NCI-H2227 treated with DMSO at 0.1 percent for 48 hours (cell line): ENCODE data around the gene TNFRSF14.
A peak's percentile ranks its signal among the peaks of the same experiment; 100 is the strongest.
"Not testable (repeated sequence)": the region's sequence is repeated elsewhere in the genome, so short reads cannot be mapped to it uniquely, and the experiment has no call there.

Experiments
- DNase-seq: peaks from one replicate; lab custom pipeline; 2025; lab: John Stamatoyannopoulos, UW

TNFRSF14 gene

GRCh38 chr1:2539312-2539907, 16.8 kb upstream of the TNFRSF14 start:
- no peak for DNase-seq

GRCh38 chr1:2540816-2541492, 15.2 kb upstream of the TNFRSF14 start:
- no peak for DNase-seq

- no peak for DNase-seq
Measured at GRCh38 chr1:2541619-2542245, 14.4 kb upstream of the TNFRSF14 start.

GRCh38 chr1:2542246-2542915, 13.8 kb upstream of the TNFRSF14 start:
- DNase-seq: no peak

- no peak for DNase-seq
Measured at GRCh38 chr1:2543543-2544092, 12.6 kb upstream of the TNFRSF14 start.

- DNase-seq: no peak
Measured at GRCh38 chr1:2544093-2544874, 11.9 kb upstream of the TNFRSF14 start.

GRCh38 chr1:2544875-2545640, 11.1 kb upstream of the TNFRSF14 start:
- no peak for DNase-seq

- peak; percentile 75 for DNase-seq
Measured at GRCh38 chr1:2545754-2546514, 10.2 kb upstream of the TNFRSF14 start.

GRCh38 chr1:2546515-2547209, 9.5 kb upstream of the TNFRSF14 start:
- DNase-seq: peak; percentile 80

GRCh38 chr1:2547210-2548067, 8.7 kb upstream of the TNFRSF14 start:
- DNase-seq: no peak

GRCh38 chr1:2548068-2548589, 8.0 kb upstream of the TNFRSF14 start:
- peak; percentile 48 for DNase-seq

GRCh38 chr1:2549367-2550029, 6.7 kb upstream of the TNFRSF14 start:
- not testable (repeated sequence) for DNase-seq

GRCh38 chr1:2550309-2550861, 5.8 kb upstream of the TNFRSF14 start:
- not testable (repeated sequence) for DNase-seq

- DNase-seq: not testable (repeated sequence)
Measured at GRCh38 chr1:2551544-2551943, 4.6 kb upstream of the TNFRSF14 start.

GRCh38 chr1:2552189-2552588, 4.0 kb upstream of the TNFRSF14 start:
- no peak for DNase-seq

GRCh38 chr1:2553076-2553475, 3.1 kb upstream of the TNFRSF14 start:
- not testable (repeated sequence) for DNase-seq

- no peak for DNase-seq
Measured at GRCh38 chr1:2553871-2554620, 2.1 kb upstream of the TNFRSF14 start.
